ENCODE results near the gene FBL.
"Not testable (repeated sequence)": the region's sequence is repeated elsewhere in the genome, so short reads cannot be mapped to it uniquely, and the experiment has no call there.

FBL gene

DNA sequence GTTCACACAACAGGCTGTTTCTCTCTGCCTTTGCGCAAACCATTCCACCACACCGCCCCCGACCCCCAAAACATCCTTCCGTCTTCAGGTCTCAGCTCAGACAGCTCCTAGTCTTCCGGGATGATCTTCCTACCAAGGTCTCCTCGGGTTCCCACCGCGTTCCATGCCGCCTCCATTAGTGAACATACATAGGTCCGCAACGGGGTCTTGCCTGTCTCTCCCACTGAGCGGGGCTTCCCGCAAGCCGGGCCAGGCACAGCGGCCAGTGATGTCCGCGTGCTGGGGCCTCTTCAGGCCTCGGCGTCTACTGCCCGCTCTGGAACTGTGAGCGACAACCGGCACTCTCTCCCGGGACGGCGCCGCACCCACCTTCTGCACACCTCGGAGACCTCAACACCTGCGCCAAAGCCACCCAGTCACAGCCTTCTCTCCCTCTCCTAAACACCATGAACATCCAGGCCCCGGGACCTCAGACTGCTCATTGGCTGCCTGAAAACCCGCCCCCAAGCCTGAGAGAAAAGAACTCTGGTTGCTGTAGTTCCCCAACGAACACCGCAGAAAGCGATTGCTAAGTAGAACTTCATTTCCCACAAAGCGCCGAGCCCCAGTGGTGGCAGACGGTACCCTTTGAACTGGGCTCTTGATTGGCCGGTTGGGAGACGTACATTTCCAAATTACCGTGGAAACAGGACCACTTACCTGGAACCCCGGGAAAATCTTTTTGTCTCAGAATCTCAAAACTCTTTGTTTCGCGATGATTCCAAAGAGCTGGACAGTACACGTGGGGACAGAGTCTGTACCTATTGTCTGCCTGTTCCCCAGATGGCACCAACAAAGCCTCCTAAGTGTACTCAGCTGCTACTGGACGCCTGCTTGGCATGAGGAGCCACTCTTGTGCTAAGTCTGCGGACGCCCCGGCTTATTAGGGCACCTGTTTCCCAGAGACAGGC is 21.8 kb downstream of the FBL start:
- peak; percentile 63 to 67 for DNase-seq (ENCODE audit: low read depth in 2 of 2)

DNA sequence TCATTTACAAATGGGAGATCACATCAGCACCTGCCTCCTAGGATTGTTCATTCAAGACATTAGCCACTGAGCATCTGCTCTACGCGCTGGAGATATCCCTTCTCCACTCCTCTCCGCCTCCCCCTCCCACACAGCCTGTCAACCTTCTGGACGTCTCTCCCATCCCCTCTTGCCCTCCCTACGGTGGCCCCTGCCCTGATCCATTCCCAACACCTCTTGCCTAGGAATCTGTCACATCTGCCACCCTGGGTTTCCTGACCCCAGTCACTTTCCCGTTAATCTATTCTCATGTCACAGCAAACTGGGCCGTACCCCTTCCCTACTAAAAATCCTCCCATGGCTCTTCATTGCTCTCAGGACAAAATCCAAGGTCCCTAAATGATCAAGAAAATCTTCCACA is 22.5 kb downstream of the FBL start:
- no peak for DNase-seq (ENCODE audit: low read depth in 2 of 2)

DNA sequence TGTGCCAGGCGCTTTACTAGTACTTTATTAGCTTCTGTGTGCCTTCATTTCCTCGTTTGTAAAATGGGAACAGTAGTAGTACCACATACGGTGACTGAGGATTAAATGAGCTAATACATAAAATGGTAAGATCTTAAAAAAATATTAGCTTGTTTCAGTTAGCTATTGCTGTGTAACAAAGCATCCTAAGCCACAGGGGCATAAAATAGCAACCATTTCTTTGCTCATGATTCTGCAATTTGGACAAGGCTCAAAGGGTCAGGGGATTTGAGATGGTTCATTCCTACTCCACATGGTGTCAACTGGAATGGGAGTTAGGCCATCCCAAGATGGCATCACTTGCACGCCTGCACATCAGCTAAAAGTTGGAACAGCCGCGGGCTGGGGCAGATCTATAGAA is 25.5 kb downstream of the FBL start:
- DNase-seq (ENCODE audit: low read depth in 2 of 2), result no peak

DNA sequence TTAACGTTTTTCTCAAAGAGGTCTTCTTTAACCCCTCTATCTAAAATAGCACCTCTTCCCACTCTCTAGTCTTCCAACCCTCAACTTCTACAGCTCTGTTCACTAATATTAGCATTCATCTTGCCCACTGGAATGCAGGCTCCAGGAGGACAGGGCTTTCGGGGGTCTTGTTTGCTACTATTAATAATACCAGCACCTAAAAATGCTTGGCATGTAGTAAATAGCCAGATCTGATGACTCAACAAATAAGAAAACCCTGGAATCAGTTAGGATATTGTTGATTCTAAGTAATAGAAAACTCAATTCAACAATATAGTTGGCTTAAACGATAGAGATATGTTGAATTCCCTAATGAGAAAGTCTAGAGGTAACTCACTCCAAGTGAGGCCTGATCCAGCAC is 26.4 kb downstream of the FBL start:
- no peak for DNase-seq (ENCODE audit: low read depth in 2 of 2)

DNA sequence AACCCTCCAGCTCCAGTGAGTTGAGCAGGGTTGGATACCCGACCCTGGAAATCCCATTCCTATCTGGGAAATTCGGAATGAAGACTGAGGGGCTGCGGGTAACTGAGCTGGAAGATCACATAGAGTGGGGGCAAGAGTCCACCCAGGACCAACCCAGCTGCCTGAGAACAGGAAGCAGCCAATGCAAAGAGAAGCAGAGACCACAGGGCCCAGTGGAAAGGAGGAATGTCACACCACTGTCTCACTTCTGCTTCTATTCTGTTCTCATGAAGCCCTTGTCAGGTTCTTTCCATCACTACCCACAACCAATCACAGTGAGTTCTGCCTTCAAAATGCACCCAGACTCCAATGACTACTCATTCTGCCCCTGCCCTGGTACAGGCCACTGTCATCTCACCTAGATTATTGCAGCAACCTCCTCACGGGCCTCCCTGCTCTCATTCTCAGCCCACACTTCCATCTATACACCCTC is 27.5 kb downstream of the FBL start:
- no peak for DNase-seq (ENCODE audit: low read depth in 2 of 2)

DNA sequence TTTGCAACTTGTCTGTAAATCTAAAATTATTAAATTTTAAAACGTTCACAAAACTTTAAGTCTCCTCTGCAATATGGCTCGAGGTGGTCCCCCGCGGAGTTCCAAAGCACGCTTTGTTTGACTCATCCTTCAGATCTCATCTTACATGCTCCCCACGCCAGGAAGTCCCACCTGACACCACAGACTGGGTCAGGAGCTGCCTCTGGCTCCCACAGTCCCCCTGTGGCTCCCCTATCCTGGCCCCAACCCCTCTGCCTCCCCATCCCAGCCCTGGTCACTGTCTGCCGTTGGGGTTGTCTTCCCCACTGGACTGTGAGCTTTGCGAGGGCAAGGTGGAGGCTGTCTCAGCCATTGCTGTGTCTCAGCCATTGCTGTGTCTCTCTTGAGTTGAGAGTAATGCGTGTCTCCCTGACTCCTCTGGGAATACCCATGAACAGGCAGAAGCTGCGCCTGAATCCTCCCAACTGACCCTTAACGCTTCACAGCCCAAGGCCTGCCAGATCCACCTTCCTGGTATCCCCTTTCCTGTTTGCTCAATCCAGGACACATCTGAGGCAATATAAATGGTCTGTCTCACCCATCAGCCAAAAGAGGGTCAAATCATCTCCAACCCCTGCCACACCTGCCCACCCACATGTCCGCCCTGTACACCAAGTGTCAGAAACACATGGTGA is 28.2 kb downstream of the FBL start:
- DNase-seq (ENCODE audit: low read depth in 2 of 2), result no peak

DNA sequence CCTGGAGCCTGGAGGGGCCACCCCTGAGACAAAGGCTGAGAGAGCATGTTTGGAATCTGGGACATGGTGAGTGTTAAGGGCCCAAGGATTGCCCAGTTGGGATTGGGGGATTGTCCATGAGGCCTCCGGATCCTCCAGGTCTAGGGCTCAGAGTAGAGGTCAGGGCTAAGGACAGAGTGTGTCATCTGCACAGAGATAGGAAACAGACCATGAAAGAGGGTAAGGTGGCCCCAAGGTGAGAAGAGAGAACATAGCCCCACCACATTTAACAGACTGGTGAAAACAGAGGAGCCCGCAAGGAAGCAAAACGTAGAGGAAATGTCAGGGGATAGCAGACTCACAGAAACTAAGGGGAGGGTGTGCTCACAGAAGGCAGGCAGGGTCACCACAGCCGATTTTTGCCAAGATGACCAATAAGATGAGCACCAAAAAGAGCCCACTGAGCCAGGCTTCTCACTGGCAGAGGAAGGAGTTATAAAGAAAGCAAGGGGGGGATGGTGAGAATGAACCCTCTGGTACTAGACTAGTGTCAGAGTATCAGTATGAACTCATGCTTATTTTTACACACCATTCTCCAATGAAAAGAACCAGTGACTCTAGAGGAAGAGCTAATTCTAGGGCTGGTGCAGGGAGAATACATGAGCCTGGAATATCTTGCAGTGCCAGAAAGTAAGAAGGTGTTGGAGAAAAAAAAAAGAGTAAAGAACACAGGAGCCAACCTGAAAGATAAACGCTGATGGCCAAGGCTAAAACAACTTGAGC is 29.7 kb downstream of the FBL start:
- DNase-seq (ENCODE audit: low read depth in 2 of 2), result no peak

DNA sequence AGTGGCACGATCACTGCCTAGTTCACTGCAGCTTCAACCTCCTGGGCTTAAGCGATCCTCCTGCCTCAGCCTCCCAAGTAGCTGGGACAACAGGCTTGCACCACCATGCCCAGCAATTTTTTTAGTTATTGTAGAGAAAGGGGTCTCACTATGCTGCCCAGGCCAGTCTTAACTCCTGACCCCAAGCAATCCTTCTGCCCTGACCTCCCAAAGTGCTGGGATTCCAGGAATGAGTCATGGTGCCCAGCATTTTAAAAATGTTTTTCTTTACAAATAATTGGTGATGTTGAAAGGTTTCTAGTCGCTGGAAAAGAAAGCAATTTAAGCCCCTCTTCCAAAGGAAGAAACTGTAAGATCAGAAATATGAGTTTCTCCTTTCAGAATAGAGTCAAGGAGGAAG is 31.6 kb downstream of the FBL start:
- no peak for DNase-seq (ENCODE audit: low read depth in 2 of 2)

DNA sequence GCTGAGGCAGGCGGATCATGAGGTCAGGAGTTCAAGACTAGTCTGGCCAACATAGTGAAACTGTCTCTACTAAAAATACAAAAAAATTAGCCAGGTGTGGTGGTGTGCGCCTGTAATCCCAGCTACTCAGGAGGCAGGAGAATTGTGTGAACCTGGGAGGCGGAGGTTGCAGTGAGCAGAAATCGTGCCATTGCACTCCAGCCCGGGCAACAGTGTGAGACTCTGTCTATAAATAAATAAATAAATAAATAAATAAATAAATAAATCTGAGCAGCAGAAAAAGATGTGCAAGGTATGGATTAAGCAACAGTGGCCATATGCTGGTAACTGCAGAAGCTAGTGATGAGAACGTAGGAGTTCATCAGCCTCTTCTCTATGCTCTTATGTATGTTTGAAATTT is 32.1 kb downstream of the FBL start:
- not testable (repeated sequence) for DNase-seq (ENCODE audit: low read depth in 2 of 2)

DNA sequence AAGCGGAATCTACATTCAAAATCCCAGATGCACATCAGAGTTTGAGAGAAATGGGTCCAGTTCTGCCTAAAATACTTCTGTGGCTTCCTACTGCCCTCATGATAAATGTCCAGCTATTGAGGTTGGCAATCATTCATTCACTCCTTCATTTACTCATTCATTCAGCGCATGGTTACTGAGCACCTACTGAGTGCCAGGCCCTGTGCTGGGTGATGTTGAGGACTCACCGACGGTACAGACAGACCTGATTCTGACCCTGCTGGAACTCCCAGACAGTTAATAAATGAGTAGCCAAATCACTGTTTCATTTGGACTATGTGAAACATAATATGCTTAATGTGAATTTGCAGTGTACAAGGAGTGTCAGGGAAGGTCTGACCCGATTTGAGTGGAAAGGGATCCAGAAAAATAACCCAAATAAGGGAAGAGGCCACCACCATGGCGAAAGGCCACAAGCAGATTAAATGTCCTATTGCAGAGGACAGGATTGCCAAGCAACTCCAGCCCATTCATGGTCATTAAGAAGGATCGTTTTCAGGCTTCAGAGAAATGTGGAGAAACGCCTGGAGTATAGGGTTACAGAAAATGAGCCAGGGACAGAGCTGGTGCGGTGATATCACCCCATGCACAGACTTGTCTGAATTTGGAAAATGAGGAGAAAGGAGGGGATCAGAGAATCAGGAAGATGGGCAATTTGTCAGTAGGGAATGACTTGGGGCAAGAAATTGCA is 32.8 kb downstream of the FBL start:
- no peak for DNase-seq (ENCODE audit: low read depth in 2 of 2)

DNA sequence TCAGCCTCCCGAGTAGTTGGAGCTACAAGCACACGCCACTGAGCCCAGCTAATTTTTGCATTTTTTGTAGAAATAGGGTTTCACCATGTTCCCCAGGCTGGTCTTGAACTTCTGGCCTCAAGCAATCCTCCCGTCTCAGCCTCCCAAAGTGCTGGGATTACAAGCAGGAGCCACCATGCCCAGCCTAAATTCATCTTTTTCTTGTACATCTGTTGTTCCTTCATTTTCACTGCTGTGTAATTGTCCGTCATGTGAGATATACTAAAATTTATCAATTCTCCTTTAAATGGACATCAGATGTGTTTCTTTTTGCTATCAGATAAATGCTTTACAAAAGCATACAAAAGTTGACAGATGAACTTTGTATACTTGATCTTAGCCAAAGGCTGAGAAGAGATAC is 35.1 kb downstream of the FBL start:
- no peak for DNase-seq (ENCODE audit: low read depth in 2 of 2)

DNA sequence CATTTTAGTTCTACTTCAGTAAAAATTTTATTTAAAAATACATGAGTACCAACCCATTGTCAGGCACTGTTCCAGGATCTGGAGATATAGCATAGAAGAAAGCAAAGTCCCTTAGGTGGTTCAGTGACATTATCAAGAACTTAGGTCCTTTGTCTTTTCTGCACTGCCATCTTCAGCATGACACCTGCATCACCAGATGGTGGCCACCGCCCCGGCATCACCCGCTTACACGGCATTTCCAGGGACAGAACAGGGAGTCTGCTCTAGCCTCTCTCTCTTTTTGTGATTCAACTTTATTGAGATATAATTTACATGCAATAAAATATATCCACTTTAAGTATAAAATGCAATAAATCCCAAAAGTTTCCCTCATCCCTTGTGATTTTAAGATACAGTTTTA is 35.8 kb downstream of the FBL start:
- DNase-seq (ENCODE audit: low read depth in 2 of 2), result no peak

DNA sequence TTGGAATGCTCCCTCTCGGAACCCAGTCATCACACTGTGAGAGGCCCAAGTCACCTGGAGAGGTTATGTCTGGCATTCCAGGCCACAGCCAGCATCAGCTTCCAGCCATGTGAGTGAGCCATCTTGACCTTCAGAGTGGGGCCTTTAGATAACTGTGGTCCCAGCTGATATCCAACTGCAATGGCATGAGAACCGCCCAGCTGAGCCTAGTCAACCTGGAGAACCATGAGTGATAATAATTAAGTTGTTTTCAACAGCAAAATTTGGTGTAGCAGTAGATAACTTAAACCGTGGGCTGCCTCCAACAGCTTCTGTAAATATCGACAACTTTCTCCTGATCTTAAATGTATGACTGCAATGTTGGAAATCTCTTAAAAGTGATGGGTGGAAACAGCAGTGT is 36.8 kb downstream of the FBL start:
- DNase-seq (ENCODE audit: low read depth in 2 of 2), result no peak

DNA sequence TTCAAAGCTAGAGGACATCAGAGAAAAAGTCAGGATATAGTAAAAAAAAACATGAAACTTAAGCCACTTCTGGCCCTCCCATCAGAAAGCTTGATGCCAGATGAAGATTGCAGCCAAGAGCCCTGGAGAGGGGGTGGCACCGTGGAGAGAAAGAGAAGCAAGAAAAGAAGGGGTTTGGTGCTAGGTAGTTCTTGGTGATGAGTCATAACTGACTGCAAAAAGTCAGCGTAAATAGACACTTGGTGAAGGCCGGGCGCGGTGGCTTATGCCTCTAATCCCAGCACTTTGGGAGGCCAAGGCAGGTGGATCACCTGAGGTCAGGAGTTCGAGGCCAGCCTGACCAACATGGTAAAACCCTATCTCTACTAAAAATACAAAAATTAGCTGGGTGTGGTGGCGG is 37.5 kb downstream of the FBL start:
- DNase-seq (ENCODE audit: low read depth in 2 of 2), result not testable (repeated sequence)

DNA sequence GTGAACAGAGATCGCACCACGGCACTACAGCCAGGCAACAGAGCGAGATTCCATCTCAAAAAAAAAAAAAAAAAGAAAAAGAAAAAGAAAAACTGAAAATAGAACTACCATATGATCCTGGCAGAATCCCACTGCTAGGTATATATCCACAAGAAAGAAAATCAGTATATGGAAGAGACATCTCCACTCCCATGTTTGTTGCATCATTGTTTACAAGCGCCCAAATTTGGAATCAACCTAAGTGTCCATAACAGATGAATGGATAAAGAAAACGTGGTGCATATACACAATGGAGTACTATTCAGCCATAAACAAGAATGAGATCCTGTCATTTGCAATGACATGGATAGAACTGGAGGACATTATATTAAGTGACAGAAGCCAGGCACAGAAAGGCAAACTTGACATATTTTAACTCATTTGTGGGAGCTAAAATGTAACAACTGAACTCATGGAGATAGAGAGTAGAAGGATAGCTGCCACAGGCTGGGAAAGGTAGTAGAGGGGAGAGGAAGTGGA is 38.3 kb downstream of the FBL start:
- DNase-seq (ENCODE audit: low read depth in 2 of 2), result no peak

DNA sequence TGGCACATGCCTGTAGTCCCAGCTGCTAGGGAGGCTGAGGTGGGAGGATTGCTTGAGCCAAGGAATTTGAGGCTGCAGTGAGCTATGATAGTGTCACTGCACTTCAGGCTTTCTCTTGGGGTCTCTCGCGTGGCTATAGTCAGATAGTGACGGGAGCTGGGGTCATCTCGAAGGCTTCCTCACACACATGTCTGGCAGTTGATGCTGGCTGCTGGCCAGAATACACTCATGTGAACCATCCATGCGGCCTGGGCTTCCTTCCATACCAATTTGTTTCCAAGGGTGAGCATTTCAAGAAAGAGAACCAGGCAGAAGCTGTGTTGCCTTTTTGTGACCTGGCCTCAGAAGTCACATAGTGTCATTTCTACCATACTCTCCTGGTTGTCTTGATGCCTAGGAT is 41.1 kb downstream of the FBL start:
- no peak for DNase-seq (ENCODE audit: low read depth in 2 of 2)

DNA sequence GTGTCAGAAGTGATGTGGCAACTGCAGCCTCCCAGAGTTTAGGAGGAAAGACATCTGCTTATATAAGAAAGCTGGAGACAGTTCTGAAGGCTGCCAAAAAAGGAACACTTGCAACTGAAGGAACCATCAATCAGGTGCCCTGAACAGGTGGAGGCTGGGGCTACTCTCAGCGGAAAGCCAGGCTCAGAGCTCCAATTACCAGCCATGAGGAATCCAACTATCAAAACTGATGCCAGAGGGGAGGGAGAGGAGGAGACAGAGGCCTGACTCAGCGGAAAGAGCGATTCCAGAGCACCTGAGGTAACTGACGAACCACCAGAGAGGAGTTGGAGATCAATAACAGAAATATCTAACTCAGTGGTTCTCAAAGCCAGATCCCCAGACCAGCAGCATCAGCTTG is 43.2 kb downstream of the FBL start:
- no peak for DNase-seq (ENCODE audit: low read depth in 2 of 2)

DNA sequence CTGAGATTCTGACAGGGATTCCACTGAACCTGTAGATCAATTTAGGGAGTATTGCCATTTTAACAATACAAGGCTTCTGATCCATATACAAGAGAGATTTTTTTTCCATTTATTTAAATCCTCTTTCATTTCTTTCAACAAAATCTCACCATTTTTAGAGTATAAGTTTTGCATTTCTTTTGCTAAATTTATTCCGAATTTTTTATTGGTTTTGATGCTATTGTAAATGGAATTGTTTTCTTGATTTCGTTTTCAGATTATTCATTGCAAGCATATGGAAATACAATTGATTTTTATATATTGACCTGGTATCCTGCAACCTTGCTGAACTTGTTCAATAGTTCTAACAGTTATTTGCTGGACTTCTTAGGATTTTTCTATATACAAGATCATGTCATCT is 49.1 kb downstream of the FBL start:
- DNase-seq (ENCODE audit: low read depth in 2 of 2), result no peak

DNA sequence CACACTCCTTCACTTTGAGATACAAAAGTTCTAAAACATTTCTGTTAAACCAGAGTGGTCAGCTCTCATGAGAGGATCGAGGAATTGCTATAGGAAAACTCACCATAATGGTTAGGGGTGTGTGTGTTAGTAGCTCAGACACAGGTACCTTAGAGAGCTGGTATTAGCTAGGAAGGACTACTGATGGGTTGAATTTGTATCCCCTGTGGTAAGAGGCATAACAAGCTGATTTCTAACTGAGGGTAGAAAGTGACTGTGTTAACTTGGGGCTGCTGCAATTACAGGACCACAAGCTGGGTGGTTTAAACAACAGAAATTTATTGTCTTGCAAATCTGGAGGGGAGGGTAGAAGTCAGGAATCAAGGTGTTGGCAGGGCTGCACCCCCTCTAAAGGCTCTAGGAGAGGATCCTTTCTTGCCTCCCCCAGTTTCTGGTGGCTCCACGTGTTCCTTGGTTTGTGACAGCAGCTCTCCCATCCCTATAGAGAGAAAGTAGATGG is 50.1 kb downstream of the FBL start:
- no peak for DNase-seq (ENCODE audit: low read depth in 2 of 2)

DNA sequence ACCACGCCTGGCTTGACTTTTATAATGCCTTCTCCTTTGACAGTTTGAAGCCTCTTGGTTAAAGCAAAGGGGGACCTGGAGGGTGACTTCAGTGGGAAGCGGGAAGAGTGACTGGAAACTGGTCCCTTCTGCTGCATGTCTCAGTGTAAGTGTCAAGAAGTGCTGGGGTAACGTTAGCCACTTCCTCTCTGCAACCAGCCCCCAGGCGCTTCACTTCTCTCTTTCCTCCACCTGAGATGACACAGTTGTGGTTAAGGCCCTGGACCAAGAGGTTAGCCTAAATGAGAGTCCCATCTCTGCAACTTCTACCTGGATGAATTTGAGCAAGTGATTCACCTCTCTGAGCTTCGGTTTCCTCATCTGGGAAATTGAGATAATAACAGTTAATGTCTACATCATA is 51.2 kb downstream of the FBL start:
- no peak for DNase-seq (ENCODE audit: low read depth in 2 of 2)

DNA sequence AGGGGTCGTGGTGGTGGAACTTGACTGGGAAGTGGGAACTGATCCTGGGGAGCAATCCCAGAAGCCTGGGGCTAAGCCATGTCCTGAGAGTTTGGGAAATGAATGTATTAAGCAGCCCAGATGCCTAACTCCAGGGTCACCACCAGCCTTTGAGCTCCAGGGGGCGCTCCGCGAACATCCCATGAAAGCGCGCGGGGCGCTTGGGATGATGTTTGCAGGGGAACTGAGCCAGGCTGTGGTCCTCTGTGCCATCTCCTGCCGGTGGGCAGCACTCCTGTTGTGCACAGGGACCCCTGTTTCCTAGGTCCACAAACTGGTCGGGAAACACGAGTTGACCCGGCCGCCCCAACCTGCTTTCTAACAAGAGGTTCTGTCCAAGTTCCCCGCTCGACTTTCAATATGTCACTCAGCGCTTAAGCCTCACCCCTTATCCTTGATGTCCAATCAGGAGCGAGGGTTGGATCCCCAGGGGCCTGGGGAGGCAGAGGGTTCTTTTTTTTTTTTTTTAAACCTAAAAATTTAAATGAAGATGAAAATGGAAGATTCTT is 53.1 kb downstream of the FBL start:
- peak; percentile 31 to 54 for DNase-seq (ENCODE audit: low read depth in 2 of 2)

Data from stimulated activated CD4-positive, alpha-beta T cell treated with anti-CD3 and anti-CD28 coated beads, Interleukin-1b, Interleukin-23, amount 100 ng/mL, for 1 hour (primary cell).